IPS DF 4.7 (cell line): ENCODE results near the gene BICC1.

Experiments
- DNase-seq: peaks from one replicate; pipeline ENCODE4 v3.0.0-alpha.2; 2013; ENCODE audit warnings: low spot score; ENCODE audit errors: extremely low read depth

Gene BICC1

GRCh38 chr10:58512491-58513187, at the start of gene BICC1:
BICC1 (plus strand) TSS chr10:58512872; CDS start chr10:58513144, 272 bp downstream.
- no peak for DNase-seq

GRCh38 chr10:58464956-58465355, 47.7 kb upstream of the BICC1 start:
- DNase-seq = no peak

GRCh38 chr10:58465629-58466028, 47.0 kb upstream of the BICC1 start:
- no peak for DNase-seq

GRCh38 chr10:58467931-58468635, 44.6 kb upstream of the BICC1 start:
- no peak for DNase-seq

GRCh38 chr10:58473976-58474375, 38.7 kb upstream of the BICC1 start:
- DNase-seq = no peak

GRCh38 chr10:58475322-58476277, 37.1 kb upstream of the BICC1 start:
- DNase-seq = no peak

- DNase-seq = peak; percentile 28
These were observed 35.5 kb upstream of the BICC1 start for GRCh38 chr10:58477122-58477521.

GRCh38 chr10:58477902-58478301, 34.8 kb upstream of the BICC1 start:
- DNase-seq = no peak

GRCh38 chr10:58479045-58479444, 33.6 kb upstream of the BICC1 start:
- no peak for DNase-seq

- no peak for DNase-seq
These were observed 32.4 kb upstream of the BICC1 start for GRCh38 chr10:58480321-58480720.

- no peak for DNase-seq
These were observed 31.0 kb upstream of the BICC1 start for GRCh38 chr10:58481569-58482109.

GRCh38 chr10:58486821-58487220, 25.9 kb upstream of the BICC1 start:
- no peak for DNase-seq

GRCh38 chr10:58488921-58489320, 23.8 kb upstream of the BICC1 start:
- no peak for DNase-seq

GRCh38 chr10:58502956-58503355, 9.7 kb upstream of the BICC1 start:
- no peak for DNase-seq

- no peak for DNase-seq
These were observed 4.4 kb upstream of the BICC1 start for GRCh38 chr10:58508316-58508715.

GRCh38 chr10:58511765-58512490, 744 bp upstream of the BICC1 start:
- DNase-seq = no peak

GRCh38 chr10:58513188-58514110, 777 bp downstream of the BICC1 start:
- no peak for DNase-seq

GRCh38 chr10:58514111-58514770, 1.6 kb downstream of the BICC1 start:
- no peak for DNase-seq

GRCh38 chr10:58515291-58515941, 2.7 kb downstream of the BICC1 start:
- DNase-seq = no peak
